Endodermal cell (in vitro differentiated cells): ENCODE results near the gene HS6ST3. TPM values are rescaled to one million over a fixed set of nuclear protein-coding genes. Genes with fewer than 3 reads are reported as not detected.

ENCODE experiments used
- DNase-seq: peaks from one replicate; pipeline ENCODE4 v3.0.0-alpha.2; 2017
- H3K27ac ChIP-seq: 2 replicates; pipeline ENCODE4 v1.5.1; 2013; ENCODE audit warnings: mild to moderate bottlenecking, low read depth, low read length, moderate library complexity
- H3K27me3 ChIP-seq: 2 replicates; pipeline ENCODE4 v1.6.1; 2013; ENCODE audit warnings: mild to moderate bottlenecking, low read length, moderate library complexity; ENCODE audit not compliant: insufficient read depth, control insufficient read depth, poor library complexity, severe bottlenecking
- H3K36me3 ChIP-seq: 2 replicates; pipeline ENCODE4 v1.7.0; 2013; ENCODE audit warnings: mild to moderate bottlenecking, low read length, moderate library complexity; ENCODE audit not compliant: control insufficient read depth, insufficient read depth
- H3K4me1 ChIP-seq: one replicate; pipeline ENCODE4 v1.7.0; 2013; ENCODE audit warnings: low read length; ENCODE audit not compliant: control insufficient read depth, insufficient read depth
- H3K4me3 ChIP-seq: 2 replicates; pipeline ENCODE4 v1.5.1; 2013; ENCODE audit warnings: mild to moderate bottlenecking, low read length, moderate library complexity
- H3K9ac ChIP-seq: 2 replicates; pipeline ENCODE4 v1.6.1; 2013; ENCODE audit warnings: mild to moderate bottlenecking, low read length, moderate library complexity; ENCODE audit not compliant: poor library complexity, severe bottlenecking; ENCODE audit errors: extremely low read depth
- H3K9me3 ChIP-seq: 2 replicates; pipeline ENCODE4 v1.6.1; 2013; ENCODE audit warnings: mild to moderate bottlenecking, low read length, moderate library complexity; ENCODE audit not compliant: control insufficient read depth
- H3K27ac Mint-ChIP-seq: 2 replicates; pipeline ENCODE4 v1.8.0; 2020; ENCODE audit warnings: mixed read lengths
- H3K27me3 Mint-ChIP-seq: 2 replicates; pipeline ENCODE4 v1.8.0; 2021; ENCODE audit warnings: mild to moderate bottlenecking, mixed read lengths; ENCODE audit not compliant: insufficient read depth
- H3K36me3 Mint-ChIP-seq: 2 replicates; pipeline ENCODE4 v1.8.0; 2020; ENCODE audit warnings: low read depth, mixed read lengths
- H3K4me1 Mint-ChIP-seq: 2 replicates; pipeline ENCODE4 v1.8.0; 2020; ENCODE audit warnings: mixed read lengths
- H3K4me3 Mint-ChIP-seq: 2 replicates; pipeline ENCODE4 v1.8.0; 2020; ENCODE audit warnings: mild to moderate bottlenecking, moderate library complexity, mixed read lengths
- H3K9me3 Mint-ChIP-seq: 2 replicates; pipeline ENCODE4 v1.8.0; 2020; ENCODE audit warnings: mild to moderate bottlenecking, mixed read lengths
- CTCF ChIP-seq: fragments of 200-600 bp; sonication (generic); conservative IDR thresholded peaks from 2 replicates; pipeline ENCODE4 v1.5.0; 2021; ENCODE audit warnings: antibody characterized with exemption, mild to moderate bottlenecking
- WGBS, 2 experiments: methylation state at CpG; one replicate each; pipeline versions ENCODE4 v1.1.5 to v1.1.7; 2013; ENCODE audit warnings: missing lambda C conversion rate in 2 of 2, mixed read lengths in 1 of 2; ENCODE audit not compliant: insufficient coverage in 1 of 2, insufficient read length in 1 of 2; 5-methylcytosine and 5-hydroxymethylcytosine counted together
- total RNA-seq, 2 donors: library from RNA; stranded (reverse); fragmentation: NEBNext Ultra II Directional in 1 of 2; extraction: Animal tissue kit (Norgen Biotek cat#: 25700) in 1 of 2; gene quantifications; 2 replicates in 1 of 2; 3 replicates in 1 of 2; pipeline ENCODE4 v1.2.1, GENCODE V29; 2021

Gene HS6ST3
- total RNA-seq, 2 donors from 2014 or later = 0.84 to 1.1 TPM

GRCh38 chr13:96415831-96416385, 326.0 kb downstream of the HS6ST3 start:
- H3K4me1 ChIP-seq = no peaks in the 10 kb centered on the region
- no peak overlapping the region for H3K4me3 Mint-ChIP-seq
- no peak overlapping the region for H3K27ac Mint-ChIP-seq
- no peaks in the 10 kb centered on the region for H3K36me3 Mint-ChIP-seq
- H3K36me3 ChIP-seq = no peaks in the 10 kb centered on the region
- H3K4me1 Mint-ChIP-seq = peaks cover 6% of the 10 kb centered on the region
- no peaks in the 10 kb centered on the region for H3K9me3 Mint-ChIP-seq
- H3K4me3 ChIP-seq = no peak overlapping the region
- DNase-seq = no peak
- H3K9ac ChIP-seq = no peak overlapping the region
- H3K27ac ChIP-seq = no peak overlapping the region
- H3K27me3 Mint-ChIP-seq = no peaks in the 10 kb centered on the region
- no peaks in the 10 kb centered on the region for H3K27me3 ChIP-seq
- H3K9me3 ChIP-seq = no peaks in the 10 kb centered on the region
- 91% methylated on average over 1 of the region's 1 CpG; no CpG with 5 or more reads in 1 of the 2 experiments for WGBS, 2 experiments
- TF ChIP-seq CTCF = no peak

GRCh38 chr13:96417939-96418685, 328.2 kb downstream of the HS6ST3 start:
- no peak for TF ChIP-seq CTCF
- no peak overlapping the region for H3K9ac ChIP-seq
- no peak overlapping the region for H3K27ac ChIP-seq

GRCh38 chr13:96421314-96421713, 331.4 kb downstream of the HS6ST3 start:
- no peaks in the 10 kb centered on the region for H3K9me3 ChIP-seq
- H3K4me3 Mint-ChIP-seq = no peak overlapping the region
- no peaks in the 10 kb centered on the region for H3K36me3 ChIP-seq
- H3K9ac ChIP-seq = no peak overlapping the region
- H3K4me1 ChIP-seq = no peaks in the 10 kb centered on the region
- no peak for TF ChIP-seq CTCF
- H3K27ac Mint-ChIP-seq = no peak overlapping the region
- H3K27ac ChIP-seq = no peak overlapping the region
- no peak for DNase-seq
- no peaks in the 10 kb centered on the region for H3K36me3 Mint-ChIP-seq
- H3K9me3 Mint-ChIP-seq = no peaks in the 10 kb centered on the region
- H3K4me3 ChIP-seq = no peak overlapping the region
- H3K27me3 ChIP-seq = no peaks in the 10 kb centered on the region
- H3K27me3 Mint-ChIP-seq = no peaks in the 10 kb centered on the region
- peaks cover 6% of the 10 kb centered on the region for H3K4me1 Mint-ChIP-seq

More at GRCh38 chr13:96417939-96418685, 328.2 kb downstream of the HS6ST3 start:
- Histone ChIP-seq H3K4me3 (no peak overlapping the region), H3K36me3 (no peaks in the 10 kb centered on the region), H3K4me1 (no peaks in the 10 kb centered on the region), H3K27me3 (no peaks in the 10 kb centered on the region), H3K9me3 (no peaks in the 10 kb centered on the region)
- no peak overlapping the region for H3K27ac Mint-ChIP-seq
- DNase-seq = no peak
- no peaks in the 10 kb centered on the region for H3K9me3 Mint-ChIP-seq
- no peaks in the 10 kb centered on the region for H3K27me3 Mint-ChIP-seq
- H3K36me3 Mint-ChIP-seq = no peaks in the 10 kb centered on the region
- whole genome bisulfite sequencing, 2 experiments = 93 to 99% methylated on average over 4 to 6 of the region's 6 CpGs
- no peak overlapping the region for H3K4me3 Mint-ChIP-seq
- peaks cover 6% of the 10 kb centered on the region for H3K4me1 Mint-ChIP-seq
